ENCODE measurements around the gene C10orf67.

The C10orf67 gene

GRCh38 chr10:23195846-23196600 is 148.6 kb downstream of the C10orf67 start:
- no peak for DNase-seq

DNA sequence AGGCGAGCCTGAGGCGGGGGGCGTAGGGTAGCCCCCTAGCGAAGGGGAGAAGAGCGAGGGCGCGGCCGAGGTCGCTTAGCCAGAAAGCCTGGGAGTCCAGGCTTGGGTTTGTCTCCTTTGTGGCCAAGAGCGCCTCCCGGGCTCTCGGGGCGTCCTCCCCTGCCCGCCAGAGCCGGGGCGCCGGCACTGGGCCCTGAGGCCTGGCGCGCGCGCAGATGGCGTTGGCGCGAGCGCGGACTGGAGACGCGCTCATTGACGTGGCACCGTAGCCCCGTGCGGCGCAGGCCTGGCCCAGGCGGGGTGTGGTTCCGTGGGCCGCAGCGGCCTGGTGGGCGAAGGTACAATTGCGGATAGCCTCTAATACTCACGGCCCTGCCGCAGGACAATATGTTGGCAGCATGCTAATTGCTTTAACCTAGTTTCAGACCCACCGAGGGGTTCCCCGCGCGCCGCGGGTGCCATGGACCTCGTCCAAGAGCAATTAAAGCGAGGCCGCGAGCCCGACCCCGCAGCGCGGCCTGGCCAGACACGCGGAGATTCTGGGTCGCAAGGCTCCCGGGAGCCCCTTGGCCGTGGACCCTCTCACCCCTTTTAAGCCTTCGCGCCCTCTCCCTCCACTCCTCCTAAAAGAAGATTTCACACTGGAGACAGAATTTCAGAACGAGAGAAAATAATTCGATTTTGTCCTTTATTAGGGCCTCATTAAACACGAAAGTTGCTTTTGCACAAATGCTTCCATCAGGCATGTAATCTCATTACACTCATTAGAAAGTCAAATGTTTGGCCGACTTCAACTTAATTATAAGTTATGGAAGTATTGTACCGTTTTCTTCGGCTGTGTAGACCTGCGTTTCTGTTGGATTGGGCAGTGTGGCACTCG is 149.4 kb downstream of the C10orf67 start:
- no peak for DNase-seq

- no peak for DNase-seq
Observed at GRCh38 chr10:23194471-23194965, 150.1 kb downstream of the C10orf67 start.

GRCh38 chr10:23193435-23194074 is 151.0 kb downstream of the C10orf67 start:
- no peak for DNase-seq

DNA sequence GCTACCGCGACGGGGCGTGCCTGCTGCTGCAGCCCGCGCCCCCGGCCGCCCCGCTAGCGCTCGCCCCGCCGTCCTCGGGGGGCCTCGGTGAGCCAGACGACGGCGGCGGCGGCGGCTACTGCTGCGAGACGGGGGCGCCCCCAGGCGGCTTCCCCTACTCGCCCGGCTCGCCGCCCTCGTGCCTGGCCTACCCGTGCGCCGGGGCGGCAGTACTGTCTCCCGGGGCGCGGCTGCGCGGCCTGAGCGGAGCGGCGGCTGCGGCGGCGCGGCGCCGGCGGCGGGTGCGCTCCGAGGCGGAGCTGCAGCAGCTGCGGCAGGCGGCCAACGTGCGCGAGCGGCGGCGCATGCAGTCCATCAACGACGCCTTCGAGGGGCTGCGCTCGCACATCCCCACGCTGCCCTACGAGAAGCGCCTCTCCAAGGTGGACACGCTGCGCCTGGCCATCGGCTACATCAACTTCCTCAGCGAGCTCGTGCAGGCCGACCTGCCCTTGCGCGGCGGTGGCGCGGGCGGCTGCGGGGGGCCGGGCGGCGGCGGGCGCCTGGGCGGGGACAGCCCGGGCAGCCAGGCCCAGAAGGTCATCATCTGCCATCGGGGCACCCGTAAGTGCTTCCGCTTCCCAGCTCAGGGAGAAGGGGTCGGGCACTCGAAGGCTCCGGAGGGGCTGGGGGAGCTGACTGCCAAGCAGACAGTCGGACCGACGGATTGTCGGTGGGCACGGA is 151.7 kb downstream of the C10orf67 start:
- no peak for DNase-seq

GRCh38 chr10:23191764-23192711 is 152.6 kb downstream of the C10orf67 start, which contains the start of gene PTF1A:
Gene PTF1A (plus strand): TSS chr10:23192312. CDS start chr10:23192531, 219 bp downstream.
- no peak for DNase-seq

GRCh38 chr10:23190872-23191763 is 153.5 kb downstream of the C10orf67 start:
- no peak for DNase-seq

GRCh38 chr10:23189024-23189423 is 155.6 kb downstream of the C10orf67 start:
- no peak for DNase-seq

DNA sequence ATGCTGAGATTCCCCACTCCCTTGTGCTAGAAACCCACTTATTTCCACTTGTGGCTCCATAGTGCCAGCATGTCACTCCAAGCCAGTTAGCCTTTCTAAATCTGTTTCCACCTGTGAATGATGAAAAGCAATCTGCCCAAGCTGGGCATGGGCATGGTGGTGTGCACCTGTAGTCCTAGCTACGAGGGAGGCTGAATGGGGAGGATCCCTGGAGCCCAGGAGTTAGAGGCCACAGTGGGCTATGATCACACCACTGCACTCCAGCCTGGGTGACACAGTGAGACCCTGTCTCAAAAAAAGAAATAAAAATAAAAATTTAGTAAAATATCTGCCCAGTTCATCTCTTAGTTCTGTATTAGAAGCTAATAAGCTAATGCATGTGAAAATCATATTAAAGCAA is 157.4 kb downstream of the C10orf67 start:
- no peak for DNase-seq

DNA sequence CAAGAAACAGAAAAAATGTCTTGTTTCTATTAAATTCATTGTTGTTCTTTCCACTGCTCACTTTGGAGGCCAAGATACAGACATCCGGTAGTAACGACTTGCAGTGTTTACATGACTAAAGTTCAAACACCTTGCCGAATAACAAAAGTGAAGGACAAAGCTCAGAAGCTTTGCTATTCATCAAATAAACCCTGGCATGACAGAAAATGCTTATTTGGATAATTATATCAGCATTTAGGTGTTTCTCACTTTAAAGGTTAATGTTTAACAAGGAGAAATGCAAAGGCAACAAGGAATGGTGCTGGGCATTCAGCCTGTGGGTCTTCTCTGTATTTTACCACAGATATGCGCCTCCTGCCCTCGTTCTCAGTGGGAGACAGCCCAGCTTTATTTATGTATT is 157.9 kb downstream of the C10orf67 start:
- DNase-seq, result no peak

- DNase-seq, result no peak
Observed at GRCh38 chr10:23186178-23186577, 158.4 kb downstream of the C10orf67 start.

DNA sequence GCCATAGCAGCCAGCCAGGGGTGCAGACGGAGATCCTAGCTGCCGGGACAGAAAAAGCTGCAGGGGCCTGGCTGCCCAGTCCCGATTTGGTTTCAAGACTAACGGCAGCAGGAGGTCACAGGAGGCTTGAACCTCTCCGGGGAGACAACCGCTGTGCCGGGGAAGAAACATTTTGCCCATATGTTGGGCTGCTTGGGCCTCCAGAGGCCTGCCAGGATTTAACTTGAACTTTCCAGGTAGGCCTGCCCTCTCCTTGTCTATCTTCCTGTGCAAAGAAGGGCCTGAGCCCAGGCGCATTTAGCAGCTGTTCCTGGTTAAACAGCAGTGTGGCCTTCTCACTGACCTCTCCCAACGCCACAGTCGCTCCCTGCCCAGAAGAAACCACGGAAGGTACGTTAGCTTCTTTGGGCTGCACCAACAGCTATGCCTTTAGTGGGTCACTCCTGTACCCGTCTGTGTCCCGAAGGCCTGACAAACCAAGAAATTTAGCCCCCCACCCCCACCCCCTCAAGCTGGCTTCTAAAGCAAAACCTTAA is 169.6 kb downstream of the C10orf67 start:
- no peak for DNase-seq

GRCh38 chr10:23174074-23174976 is 170.3 kb downstream of the C10orf67 start:
- no peak for DNase-seq

DNA sequence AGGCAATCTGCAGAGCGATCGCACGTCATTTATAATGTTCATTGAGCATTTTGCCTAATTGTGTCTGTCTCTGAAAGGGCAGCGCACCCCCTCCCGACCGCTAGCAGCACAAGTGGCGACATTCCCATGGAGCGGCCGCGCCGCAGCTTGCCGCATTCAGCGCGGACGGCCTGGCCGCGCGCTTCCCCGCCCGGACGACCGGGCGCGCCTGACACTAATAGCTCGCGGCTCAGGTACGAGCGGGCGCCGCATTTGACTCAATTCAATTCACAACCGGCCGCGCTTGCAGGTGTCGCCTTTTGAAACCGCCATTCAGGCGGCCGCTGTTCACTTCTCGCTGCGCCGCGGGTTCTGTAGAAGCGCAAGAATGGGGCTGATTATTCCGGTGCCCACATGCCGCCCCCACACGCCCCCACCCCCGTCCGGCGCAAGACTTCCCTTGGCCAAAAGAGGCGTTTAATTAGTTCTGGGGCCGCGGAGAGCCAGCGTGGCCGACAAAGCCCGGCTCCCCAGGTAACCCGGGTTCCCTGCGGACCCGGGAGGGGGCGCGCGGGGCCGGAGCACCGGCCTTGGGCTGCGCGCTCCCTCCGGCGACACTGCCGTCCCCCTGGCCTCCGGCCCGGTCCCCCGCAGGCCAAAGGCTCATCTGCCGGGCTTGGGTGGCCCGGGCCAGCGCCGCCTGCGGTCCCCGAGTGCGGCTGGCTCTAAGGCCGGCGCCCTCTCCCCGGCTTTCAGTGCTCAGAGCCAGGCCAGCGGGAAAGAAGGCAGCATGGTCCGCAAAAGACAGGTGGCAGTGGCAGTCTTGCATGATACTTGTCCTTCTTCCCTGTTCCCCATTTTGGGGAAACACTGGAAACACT is 171.2 kb downstream of the C10orf67 start:
- DNase-seq, result no peak

DNA sequence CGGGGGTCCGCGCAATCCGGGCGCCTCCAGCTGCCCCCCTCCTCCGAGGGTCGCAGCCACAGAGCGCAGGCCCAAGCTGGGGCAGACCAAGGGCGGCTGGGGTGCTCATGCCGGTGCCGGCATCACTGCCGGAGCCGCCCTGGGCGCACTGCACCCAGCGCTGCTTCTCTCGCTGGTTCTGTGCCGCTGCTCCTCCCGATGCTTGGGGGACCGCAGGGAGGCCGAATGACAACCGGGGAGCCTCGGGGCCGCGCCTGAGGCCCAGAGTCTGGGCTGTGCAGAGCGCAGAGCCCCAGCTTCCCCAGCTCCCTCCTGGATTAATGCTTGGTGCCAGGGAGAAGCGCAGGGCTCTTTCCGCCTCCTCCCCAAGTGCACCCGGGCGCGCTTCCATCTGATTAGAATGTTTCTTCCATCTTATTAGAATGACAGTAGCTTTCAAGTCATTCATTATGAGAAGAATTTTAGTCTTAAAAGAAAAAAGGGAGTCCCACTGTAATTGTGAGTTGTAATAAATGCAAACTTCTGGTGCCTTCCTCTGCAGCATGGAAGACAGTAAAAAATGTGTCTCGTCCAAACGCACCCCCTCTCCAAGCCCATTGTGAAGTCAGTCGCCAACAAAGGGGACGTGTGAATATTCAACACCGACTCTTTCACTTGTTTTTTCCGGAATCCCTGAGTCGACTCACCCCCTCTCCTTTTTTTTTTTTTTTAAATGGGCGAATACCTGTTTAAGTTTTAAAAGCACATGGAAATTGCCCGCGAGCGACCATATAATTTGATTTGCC is 172.0 kb downstream of the C10orf67 start:
- DNase-seq, result no peak

- no peak for DNase-seq
Observed at GRCh38 chr10:23171232-23171876, 173.2 kb downstream of the C10orf67 start.
